Glutamatergic neuron (in vitro differentiated cells): ENCODE measurements around the gene PNLDC1. TPM values are rescaled to one million over a fixed set of nuclear protein-coding genes. Genes with fewer than 3 reads are reported as not detected.
"Not testable (repeated sequence)": the region's sequence is repeated elsewhere in the genome, so short reads cannot be mapped to it uniquely, and the experiment has no call there.

Experiments used
- DNase-seq: peaks from one replicate; pipeline ENCODE4 v3.0.0; 2022
- H3K27ac Mint-ChIP-seq: one replicate; pipeline ENCODE4 v1.8.0; 2020; ENCODE audit warnings: mild to moderate bottlenecking, mixed read lengths, inconsistent platforms; ENCODE audit not compliant: unreplicated experiment
- H3K27me3 Mint-ChIP-seq: one replicate; pipeline ENCODE4 v1.8.0; 2020; ENCODE audit warnings: mild to moderate bottlenecking, moderate library complexity, mixed read lengths, inconsistent platforms; ENCODE audit not compliant: unreplicated experiment
- H3K36me3 Mint-ChIP-seq: one replicate; pipeline ENCODE4 v1.8.0; 2020; ENCODE audit warnings: mild to moderate bottlenecking, mixed read lengths, inconsistent platforms; ENCODE audit not compliant: unreplicated experiment
- H3K4me1 Mint-ChIP-seq: one replicate; pipeline ENCODE4 v1.8.0; 2020; ENCODE audit warnings: mild to moderate bottlenecking, low read depth, mixed read lengths, inconsistent platforms; ENCODE audit not compliant: unreplicated experiment
- H3K4me3 Mint-ChIP-seq: one replicate; pipeline ENCODE4 v1.8.0; 2020; ENCODE audit warnings: mild to moderate bottlenecking, mixed read lengths, inconsistent platforms; ENCODE audit not compliant: unreplicated experiment
- H3K9me3 Mint-ChIP-seq: one replicate; pipeline ENCODE4 v1.8.0; 2020; ENCODE audit warnings: mild to moderate bottlenecking, moderate library complexity, mixed read lengths, inconsistent platforms; ENCODE audit not compliant: unreplicated experiment
- total RNA-seq: library from RNA; stranded (reverse); fragmentation: NEBNext Ultra II Directional; extraction: Animal tissue kit (Norgen Biotek cat#: 25700); gene quantifications from one replicate; pipeline ENCODE4 v1.2.1, GENCODE V29; 2021; ENCODE audit not compliant: unreplicated experiment
- TF ChIP-seq, protein P1 (sequence below): fragments of 200-600 bp; sonication (generic); IDR thresholded peaks from one replicate; pipeline ENCODE4 v1.5.0; 2021; ENCODE audit not compliant: partially characterized antibody, unreplicated experiment

Gene PNLDC1
- total RNA-seq, 1 donor from 2014 or later: not detected

DNA sequence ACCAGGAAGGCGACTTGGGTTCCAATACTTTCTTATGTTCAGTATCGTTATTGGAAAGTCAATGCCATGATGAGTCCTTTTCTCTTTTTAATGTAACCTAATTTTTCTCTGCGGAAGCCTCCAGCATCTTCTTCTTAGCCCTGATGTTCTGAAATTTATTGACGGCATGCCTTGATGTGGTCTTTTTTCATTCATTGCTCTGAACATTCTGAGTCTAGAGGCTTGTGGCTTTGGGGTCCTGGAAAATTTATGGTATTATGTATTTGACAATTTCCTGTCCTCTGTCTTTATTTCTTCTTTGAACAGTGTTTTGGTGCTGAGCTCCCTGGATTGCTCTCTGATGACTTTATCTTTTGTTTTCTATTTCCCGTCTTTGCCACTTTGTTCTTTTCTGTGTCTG, 62.0 kb downstream of the PNLDC1 start:
- DNase-seq: no peak
- Mint-ChIP-seq H3K4me1 (no peaks in the 10 kb centered on the region), H3K36me3 (peaks cover under 1% of the 10 kb centered on the region), H3K27ac (no peak overlapping the region), H3K9me3 (no peaks in the 10 kb centered on the region), H3K4me3 (no peak overlapping the region), H3K27me3 (peaks cover 4% of the 10 kb centered on the region)
- TF ChIP-seq, protein P1, sequence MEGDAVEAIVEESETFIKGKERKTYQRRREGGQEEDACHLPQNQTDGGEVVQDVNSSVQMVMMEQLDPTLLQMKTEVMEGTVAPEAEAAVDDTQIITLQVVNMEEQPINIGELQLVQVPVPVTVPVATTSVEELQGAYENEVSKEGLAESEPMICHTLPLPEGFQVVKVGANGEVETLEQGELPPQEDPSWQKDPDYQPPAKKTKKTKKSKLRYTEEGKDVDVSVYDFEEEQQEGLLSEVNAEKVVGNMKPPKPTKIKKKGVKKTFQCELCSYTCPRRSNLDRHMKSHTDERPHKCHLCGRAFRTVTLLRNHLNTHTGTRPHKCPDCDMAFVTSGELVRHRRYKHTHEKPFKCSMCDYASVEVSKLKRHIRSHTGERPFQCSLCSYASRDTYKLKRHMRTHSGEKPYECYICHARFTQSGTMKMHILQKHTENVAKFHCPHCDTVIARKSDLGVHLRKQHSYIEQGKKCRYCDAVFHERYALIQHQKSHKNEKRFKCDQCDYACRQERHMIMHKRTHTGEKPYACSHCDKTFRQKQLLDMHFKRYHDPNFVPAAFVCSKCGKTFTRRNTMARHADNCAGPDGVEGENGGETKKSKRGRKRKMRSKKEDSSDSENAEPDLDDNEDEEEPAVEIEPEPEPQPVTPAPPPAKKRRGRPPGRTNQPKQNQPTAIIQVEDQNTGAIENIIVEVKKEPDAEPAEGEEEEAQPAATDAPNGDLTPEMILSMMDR: no peak

DNA sequence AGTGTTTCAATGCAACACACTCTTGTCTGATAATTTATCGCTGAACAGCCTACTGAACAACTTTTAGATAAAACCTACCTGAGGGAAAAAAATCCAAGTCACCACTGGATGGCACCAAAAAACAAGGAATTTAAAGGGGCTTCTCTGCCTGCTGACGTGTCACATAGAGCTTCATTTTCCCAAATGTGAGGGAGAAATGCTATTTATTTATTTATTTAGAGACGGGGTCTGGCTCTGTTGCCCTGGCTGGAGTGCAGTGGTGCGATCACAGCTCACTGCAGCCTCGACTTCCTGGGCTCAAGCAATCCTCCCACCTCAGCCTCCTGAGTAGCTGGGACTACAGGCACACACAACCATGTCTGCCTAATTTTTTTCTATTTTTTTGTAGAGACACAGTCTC, 63.3 kb downstream of the PNLDC1 start:
- not testable (repeated sequence) for H3K36me3 Mint-ChIP-seq, H3K27ac Mint-ChIP-seq, H3K9me3 Mint-ChIP-seq, DNase-seq, H3K27me3 Mint-ChIP-seq, H3K4me3 Mint-ChIP-seq, H3K4me1 Mint-ChIP-seq
- TF ChIP-seq, protein P1: peak; percentile 9

DNA sequence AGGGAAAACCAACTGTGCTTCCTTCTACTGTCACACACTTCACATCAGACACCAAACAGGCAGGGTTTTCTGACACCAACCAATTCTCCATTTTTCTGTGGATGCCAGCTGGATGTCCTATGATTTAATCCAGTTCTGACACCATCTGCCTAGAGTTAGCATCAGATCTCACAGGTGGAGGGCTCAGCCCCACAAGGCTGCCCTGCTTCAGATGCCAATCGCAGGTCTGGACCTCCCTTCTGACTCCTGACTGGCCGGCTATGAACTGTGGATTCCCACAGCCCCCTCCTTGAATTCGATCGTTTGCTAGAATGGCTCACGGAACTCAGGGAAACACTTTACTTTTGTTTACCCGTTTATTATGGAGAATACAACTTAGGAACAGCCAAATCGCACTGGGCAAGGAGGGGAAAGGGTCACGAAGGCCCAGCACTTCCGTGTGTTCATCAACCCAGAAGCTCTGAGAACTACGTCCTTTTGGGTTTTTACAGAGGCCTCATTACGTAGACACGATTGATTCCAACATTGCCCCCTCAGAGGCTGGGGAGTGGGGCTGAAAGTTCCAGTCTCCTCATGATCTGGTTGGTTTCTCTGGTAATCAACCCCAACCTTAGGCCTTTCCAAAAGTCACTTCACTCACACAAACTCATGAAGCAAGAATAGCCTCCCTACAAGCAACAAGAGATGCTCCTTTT, 65.3 kb downstream of the PNLDC1 start:
- no peaks in the 10 kb centered on the region for H3K4me1 Mint-ChIP-seq
- H3K36me3 Mint-ChIP-seq: peaks cover 4% of the 10 kb centered on the region
- no peak for DNase-seq
- H3K4me3 Mint-ChIP-seq: no peak overlapping the region
- TF ChIP-seq, protein P1: no peak
- H3K9me3 Mint-ChIP-seq: no peaks in the 10 kb centered on the region
- no peak overlapping the region for H3K27ac Mint-ChIP-seq
- H3K27me3 Mint-ChIP-seq: peaks cover 7% of the 10 kb centered on the region

DNA sequence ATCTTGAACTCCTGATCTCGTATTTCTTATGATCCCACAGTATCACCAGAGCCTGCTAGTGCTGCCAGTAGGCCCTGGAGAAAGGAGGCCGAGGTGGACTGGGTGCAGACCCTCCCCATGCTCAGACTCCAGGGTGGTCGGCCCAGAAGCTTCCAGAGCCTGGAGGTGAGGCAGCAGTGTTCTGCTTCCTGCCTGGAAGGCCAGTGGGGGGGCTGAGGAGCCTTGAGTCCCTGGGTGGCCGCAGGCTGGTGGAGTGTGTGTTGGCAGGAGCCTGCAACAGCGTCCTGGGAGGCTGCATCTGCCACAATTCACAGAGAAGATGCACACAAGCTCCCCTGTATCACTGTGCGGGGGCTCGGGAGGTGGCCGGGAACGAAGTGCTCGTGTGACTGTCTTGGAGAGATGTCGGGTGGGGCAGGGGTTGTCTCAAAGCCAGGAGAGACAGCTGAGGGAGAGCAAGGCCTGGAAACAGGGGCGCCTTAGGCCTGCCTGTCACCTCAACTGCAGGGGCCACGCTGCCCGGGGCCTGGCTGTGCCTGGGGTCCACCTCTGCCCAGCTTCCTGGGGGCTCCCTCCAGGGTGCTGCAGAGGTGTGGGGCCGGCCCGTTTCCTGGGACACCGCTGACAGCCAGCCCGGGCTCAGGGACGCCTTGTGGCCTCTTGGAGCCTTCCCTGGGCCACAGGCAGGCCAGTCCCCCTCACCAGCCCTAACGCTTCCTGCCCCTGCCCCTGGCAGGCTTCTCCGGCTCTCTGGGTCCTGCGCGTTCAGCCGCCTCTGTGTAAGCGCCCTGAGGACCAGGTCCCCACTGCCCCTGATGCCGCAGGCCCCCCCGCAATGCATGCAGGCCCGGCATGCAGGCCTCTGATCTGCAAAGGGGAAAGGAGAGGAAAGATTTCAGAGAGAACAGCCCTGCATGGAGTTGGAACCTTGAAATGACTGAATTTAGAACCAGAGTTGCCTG, 66.5 kb downstream of the PNLDC1 start:
- Mint-ChIP-seq H3K9me3 (no peaks in the 10 kb centered on the region), H3K27ac (no peak overlapping the region), H3K4me3 (no peak overlapping the region), H3K27me3 (peaks cover 8% of the 10 kb centered on the region), H3K36me3 (peaks cover 4% of the 10 kb centered on the region), H3K4me1 (no peaks in the 10 kb centered on the region)
- DNase-seq: no peak
- TF ChIP-seq, protein P1: no peak

Other genes with a start within 250 kb of the PNLDC1 start
- gene SOD2, start 107.0 kb upstream of the PNLDC1 start, total RNA-seq: 56.5 TPM
- gene WTAP, start 72.8 kb upstream of the PNLDC1 start, total RNA-seq: 108 TPM
- 228 TPM for gene ACAT2, start 38.2 kb upstream of the PNLDC1 start, total RNA-seq
- gene TCP1, start 10.7 kb upstream of the PNLDC1 start, total RNA-seq: 254 TPM
- 45.4 TPM for gene MRPL18, start 9.8 kb upstream of the PNLDC1 start, total RNA-seq
- not detected for gene MAS1, start 90.7 kb downstream of the PNLDC1 start, total RNA-seq
- 105 TPM for gene IGF2R, start 168.8 kb downstream of the PNLDC1 start, total RNA-seq